ENCODE results near the gene LARGE1.

The LARGE1 gene

GRCh38 chr22:33869946-33870345 lies 50.3 kb downstream of the LARGE1 start:
- TF ChIP-seq REST (IDR thresholded peaks at IDR 0.05; ENCODE audit: low read depth): no peak
- TF ChIP-seq CREB1 (IDR thresholded peaks at IDR 0.05; ENCODE audit: low read depth): no peak
- TF ChIP-seq MAX (IDR thresholded peaks at IDR 0.05): no peak
- no peak for TF ChIP-seq TAF1 (IDR thresholded peaks at IDR 0.05; ENCODE audit: low read depth)
- TF ChIP-seq ZBTB7A (IDR thresholded peaks at IDR 0.05; ENCODE audit: low read depth): no peak
- no peak for TF ChIP-seq EGR1 (IDR thresholded peaks at IDR 0.05)
- TF ChIP-seq RAD21 (IDR thresholded peaks at IDR 0.05; ENCODE audit: low read depth): no peak
- TF ChIP-seq FOXM1 (IDR thresholded peaks at IDR 0.05; ENCODE audit: borderline replicate concordance, low read depth): no peak
- TF ChIP-seq EP300 (IDR thresholded peaks at IDR 0.05; ENCODE audit: borderline replicate concordance): no peak
- no peak for TF ChIP-seq TEAD4 (IDR thresholded peaks at IDR 0.05)
- TF ChIP-seq YY1 (IDR thresholded peaks at IDR 0.05; ENCODE audit: low read depth): no peak
- no peak for TF ChIP-seq NFIC (IDR thresholded peaks at IDR 0.05)
- TF ChIP-seq TCF12 (IDR thresholded peaks at IDR 0.05; ENCODE audit: low read depth): no peak

- TF ChIP-seq EGR1 (IDR thresholded peaks at IDR 0.05) (no peak), USF1 (IDR thresholded peaks at IDR 0.05) (no peak), TAF1 (IDR thresholded peaks at IDR 0.05; ENCODE audit: low read depth) (no peak), CREB1 (IDR thresholded peaks at IDR 0.05; ENCODE audit: low read depth) (no peak)
Measured at GRCh38 chr22:33867971-33868370, 52.3 kb downstream of the LARGE1 start.

- TF ChIP-seq RAD21 (IDR thresholded peaks at IDR 0.05; ENCODE audit: low read depth) (no peak), CEBPB (IDR thresholded peaks at IDR 0.05) (no peak), EGR1 (IDR thresholded peaks at IDR 0.05) (no peak), NFIC (IDR thresholded peaks at IDR 0.05) (no peak), TAF1 (IDR thresholded peaks at IDR 0.05; ENCODE audit: low read depth) (no peak), EP300 (IDR thresholded peaks at IDR 0.05; ENCODE audit: borderline replicate concordance) (no peak), ZBTB7A (IDR thresholded peaks at IDR 0.05; ENCODE audit: low read depth) (no peak), FOXM1 (IDR thresholded peaks at IDR 0.05; ENCODE audit: borderline replicate concordance, low read depth) (no peak), YY1 (IDR thresholded peaks at IDR 0.05; ENCODE audit: low read depth) (no peak), TCF12 (IDR thresholded peaks at IDR 0.05; ENCODE audit: low read depth) (no peak), USF1 (IDR thresholded peaks at IDR 0.05) (no peak), CREB1 (IDR thresholded peaks at IDR 0.05; ENCODE audit: low read depth) (no peak), MAX (IDR thresholded peaks at IDR 0.05) (no peak), TEAD4 (IDR thresholded peaks at IDR 0.05) (no peak), REST (IDR thresholded peaks at IDR 0.05; ENCODE audit: low read depth) (no peak)
Measured at GRCh38 chr22:33867118-33867866, 53.0 kb downstream of the LARGE1 start.

GRCh38 chr22:33866511-33866910 lies 53.8 kb downstream of the LARGE1 start:
- no peak for TF ChIP-seq NFIC (IDR thresholded peaks at IDR 0.05)
- no peak for TF ChIP-seq TEAD4 (IDR thresholded peaks at IDR 0.05)
- TF ChIP-seq EP300 (IDR thresholded peaks at IDR 0.05; ENCODE audit: borderline replicate concordance): no peak
- no peak for TF ChIP-seq TCF12 (IDR thresholded peaks at IDR 0.05; ENCODE audit: low read depth)
- no peak for TF ChIP-seq YY1 (IDR thresholded peaks at IDR 0.05; ENCODE audit: low read depth)
- no peak for TF ChIP-seq RAD21 (IDR thresholded peaks at IDR 0.05; ENCODE audit: low read depth)
- TF ChIP-seq TAF1 (IDR thresholded peaks at IDR 0.05; ENCODE audit: low read depth): no peak
- no peak for TF ChIP-seq REST (IDR thresholded peaks at IDR 0.05; ENCODE audit: low read depth)
- TF ChIP-seq MAX (IDR thresholded peaks at IDR 0.05): no peak
- no peak for TF ChIP-seq CREB1 (IDR thresholded peaks at IDR 0.05; ENCODE audit: low read depth)
- TF ChIP-seq ZBTB7A (IDR thresholded peaks at IDR 0.05; ENCODE audit: low read depth): no peak
- no peak for TF ChIP-seq CEBPB (IDR thresholded peaks at IDR 0.05)
- TF ChIP-seq USF1 (IDR thresholded peaks at IDR 0.05): no peak
